H1 (cell line): ENCODE measurements around the gene SPOPL.

Experiments
- BACH1 ChIP-seq: IDR thresholded peaks from 2 replicates; pipeline ENCODE4 v1.6.1; 2012; ENCODE audit warnings: low read length, improper control_type of control experiment
- BCL11A ChIP-seq, 2 experiments: IDR thresholded peaks; one replicate each; pipeline ENCODE4 v1.6.1; 2011; ENCODE audit warnings: low read depth in 2 of 2, low read length in 2 of 2, mild to moderate bottlenecking in 2 of 2
- BRCA1 ChIP-seq: IDR thresholded peaks from 2 replicates; pipeline ENCODE4 v1.6.1; 2012; ENCODE audit warnings: low read depth, low read length, improper control_type of control experiment
- CEBPB ChIP-seq: IDR thresholded peaks from 2 replicates; pipeline ENCODE4 v1.6.1; 2012; ENCODE audit warnings: low read depth, low read length
- POLR2A ChIP-seq, 2 experiments: IDR thresholded peaks; 1 replicate in 1 of 2; 2 replicates in 1 of 2; pipeline ENCODE4 v1.6.1; 2011; ENCODE audit warnings: low read depth in 2 of 2, low read length in 2 of 2, mild to moderate bottlenecking in 2 of 2; ENCODE audit errors: control extremely low read depth in 1 of 2
- POLR2AphosphoS5 ChIP-seq: IDR thresholded peaks from 2 replicates; pipeline ENCODE4 v1.6.1; 2011; ENCODE audit warnings: low read depth, low read length
- POU5F1 ChIP-seq: IDR thresholded peaks from 2 replicates; pipeline ENCODE4 v1.6.1; 2011; ENCODE audit warnings: low read depth, mild to moderate bottlenecking, low read length, moderate library complexity
- RAD21 ChIP-seq, 2 experiments: IDR thresholded peaks in 1 of 2; conservative IDR thresholded peaks in 1 of 2; 2 replicates each; pipeline ENCODE4 v1.6.1; 2011; ENCODE audit warnings: low read depth in 2 of 2, low read length in 2 of 2, improper control_type of control experiment in 1 of 2, inconsistent platforms in 1 of 2, mild to moderate bottlenecking in 1 of 2, moderate library complexity in 1 of 2
- TF ChIP-seq, protein P1 (sequence below): IDR thresholded peaks from 2 replicates; pipeline ENCODE4 v1.6.1; 2011; ENCODE audit warnings: low read length, improper control_type of control experiment
- TF ChIP-seq, protein P2 (sequence below), 3 experiments: IDR thresholded peaks; 1 replicate in 2 of 3; 2 replicates in 1 of 3; pipeline versions ENCODE4 v1.5.1 to v1.6.1; 2011; ENCODE audit warnings: low read length in 3 of 3, mild to moderate bottlenecking in 3 of 3, inconsistent platforms in 2 of 3, low read depth in 1 of 3, moderate library complexity in 1 of 3; ENCODE audit not compliant: insufficient read depth in 1 of 3; ENCODE audit errors: control extremely low read depth in 1 of 3

DNA sequence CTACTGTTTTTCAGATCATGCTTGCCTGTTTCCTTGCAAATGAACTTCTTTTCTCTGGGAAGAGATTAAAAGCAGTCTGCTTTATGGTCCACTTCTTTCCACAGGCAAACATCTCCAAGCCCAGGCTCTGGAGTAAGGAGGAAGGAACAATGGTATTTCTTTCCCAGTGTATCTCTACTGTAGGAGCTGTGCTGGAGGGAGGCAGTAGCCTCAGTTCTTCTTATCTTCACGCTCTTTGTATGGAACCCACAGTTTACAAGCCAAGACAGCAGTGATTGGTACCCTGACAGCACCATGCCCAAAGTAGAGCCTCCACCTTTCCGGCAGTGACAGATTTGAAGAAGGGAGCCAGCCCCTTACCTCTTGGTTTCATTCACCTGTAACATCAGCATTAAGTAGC is 35.2 kb downstream of the SPOPL start:
- TF ChIP-seq, protein P1, sequence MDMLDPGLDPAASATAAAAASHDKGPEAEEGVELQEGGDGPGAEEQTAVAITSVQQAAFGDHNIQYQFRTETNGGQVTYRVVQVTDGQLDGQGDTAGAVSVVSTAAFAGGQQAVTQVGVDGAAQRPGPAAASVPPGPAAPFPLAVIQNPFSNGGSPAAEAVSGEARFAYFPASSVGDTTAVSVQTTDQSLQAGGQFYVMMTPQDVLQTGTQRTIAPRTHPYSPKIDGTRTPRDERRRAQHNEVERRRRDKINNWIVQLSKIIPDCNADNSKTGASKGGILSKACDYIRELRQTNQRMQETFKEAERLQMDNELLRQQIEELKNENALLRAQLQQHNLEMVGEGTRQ, result no peak
- TF ChIP-seq POLR2A (IDR thresholded peaks at IDR 0.05; ENCODE audit: control extremely low read depth in 1 of 2, low read depth in 2 of 2, low read length in 2 of 2) (no peak), BRCA1 (no peak), CEBPB (no peak), POLR2AphosphoS5 (no peak), POU5F1 (no peak), RAD21 (IDR thresholded peaks at IDR 0.05 in 1 of 2, conservative IDR thresholded peaks at IDR 0.05 in 1 of 2; ENCODE audit: low read depth in 2 of 2, low read length in 2 of 2) (no peak), BACH1 (no peak), BCL11A (IDR thresholded peaks at IDR 0.05; ENCODE audit: low read depth in 2 of 2, low read length in 2 of 2) (no peak)
- TF ChIP-seq, protein P2, sequence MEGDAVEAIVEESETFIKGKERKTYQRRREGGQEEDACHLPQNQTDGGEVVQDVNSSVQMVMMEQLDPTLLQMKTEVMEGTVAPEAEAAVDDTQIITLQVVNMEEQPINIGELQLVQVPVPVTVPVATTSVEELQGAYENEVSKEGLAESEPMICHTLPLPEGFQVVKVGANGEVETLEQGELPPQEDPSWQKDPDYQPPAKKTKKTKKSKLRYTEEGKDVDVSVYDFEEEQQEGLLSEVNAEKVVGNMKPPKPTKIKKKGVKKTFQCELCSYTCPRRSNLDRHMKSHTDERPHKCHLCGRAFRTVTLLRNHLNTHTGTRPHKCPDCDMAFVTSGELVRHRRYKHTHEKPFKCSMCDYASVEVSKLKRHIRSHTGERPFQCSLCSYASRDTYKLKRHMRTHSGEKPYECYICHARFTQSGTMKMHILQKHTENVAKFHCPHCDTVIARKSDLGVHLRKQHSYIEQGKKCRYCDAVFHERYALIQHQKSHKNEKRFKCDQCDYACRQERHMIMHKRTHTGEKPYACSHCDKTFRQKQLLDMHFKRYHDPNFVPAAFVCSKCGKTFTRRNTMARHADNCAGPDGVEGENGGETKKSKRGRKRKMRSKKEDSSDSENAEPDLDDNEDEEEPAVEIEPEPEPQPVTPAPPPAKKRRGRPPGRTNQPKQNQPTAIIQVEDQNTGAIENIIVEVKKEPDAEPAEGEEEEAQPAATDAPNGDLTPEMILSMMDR (IDR thresholded peaks at IDR 0.05; ENCODE audit: control extremely low read depth in 1 of 3, insufficient read depth in 1 of 3, low read depth in 1 of 3, low read length in 3 of 3), result no peak
